CD4-positive, alpha-beta memory T cell (primary cell): ENCODE data around the gene RNF121. TPM values are rescaled to one million over a fixed set of nuclear protein-coding genes. Genes with fewer than 3 reads are reported as not detected.

ENCODE experiments used
- CTCF ChIA-PET: fragments of 350-600 bp; sonication (Branson Sonifier 250); formaldehyde crosslinking; loops from one replicate; lab custom pipeline; 2021; ENCODE audit warnings: inconsistent platforms; ENCODE audit not compliant: partially characterized antibody; lab: Charles Lee
- POLR2A ChIA-PET: fragments of 350-600 bp; sonication (Branson Sonifier 250); formaldehyde crosslinking; loops from one replicate; lab custom pipeline; 2021; ENCODE audit not compliant: partially characterized antibody; lab: Charles Lee
- DNase-seq, 5 donors: peaks; one replicate each; pipeline versions ENCODE4 v3.0.0 to v3.0.0-alpha.2; 2020 to 2022; ENCODE audit warnings: mixed read lengths in 1 of 5
- H3K27ac ChIP-seq: one replicate; pipeline ENCODE4 v1.7.0; 2013; ENCODE audit warnings: low read depth, low read length
- H3K27me3 ChIP-seq: 2 replicates; pipeline ENCODE4 v1.7.0; 2013; ENCODE audit warnings: mild to moderate bottlenecking, low read length, moderate library complexity; ENCODE audit not compliant: insufficient read depth
- H3K36me3 ChIP-seq: 2 replicates; pipeline ENCODE4 v1.7.0; 2013; ENCODE audit warnings: mild to moderate bottlenecking, low read length, moderate library complexity; ENCODE audit not compliant: insufficient read depth
- H3K4me1 ChIP-seq: 2 replicates; pipeline ENCODE4 v1.7.0; 2013; ENCODE audit warnings: mild to moderate bottlenecking, low read length, moderate library complexity; ENCODE audit not compliant: insufficient read depth
- H3K4me3 ChIP-seq, 2 donors: one replicate each; pipeline ENCODE4 v1.7.0; 2013; ENCODE audit warnings: low read length in 2 of 2, mild to moderate bottlenecking in 1 of 2
- H3K9me3 ChIP-seq, 2 donors: one replicate each; pipeline ENCODE4 v1.7.0; 2013; ENCODE audit warnings: low read length in 2 of 2, control low read depth in 1 of 2; ENCODE audit not compliant: control insufficient read depth in 1 of 2
- H3K27ac Mint-ChIP-seq, 7 donors: one replicate each; pipeline ENCODE4 v1.8.0; 2020 to 2021; ENCODE audit warnings: mixed read lengths in 7 of 7, mild to moderate bottlenecking in 6 of 7, inconsistent platforms in 3 of 7, moderate library complexity in 3 of 7
- H3K27me3 Mint-ChIP-seq, 2 donors: one replicate each; pipeline ENCODE4 v1.8.0; 2020 to 2021; ENCODE audit warnings: mixed read lengths in 2 of 2
- H3K36me3 Mint-ChIP-seq, 2 donors: one replicate each; pipeline ENCODE4 v1.8.0; 2020 to 2021; ENCODE audit warnings: mixed read lengths in 2 of 2, inconsistent platforms in 1 of 2, mild to moderate bottlenecking in 1 of 2
- H3K4me1 Mint-ChIP-seq, 4 donors: one replicate each; pipeline ENCODE4 v1.8.0; 2020 to 2021; ENCODE audit warnings: mixed read lengths in 4 of 4, mild to moderate bottlenecking in 1 of 4
- H3K4me3 Mint-ChIP-seq, 8 donors: one replicate each; pipeline ENCODE4 v1.8.0; 2020 to 2021; ENCODE audit warnings: mixed read lengths in 8 of 8, mild to moderate bottlenecking in 7 of 8, moderate library complexity in 6 of 8, inconsistent platforms in 3 of 8
- H3K9me3 Mint-ChIP-seq, 8 donors: one replicate each; pipeline ENCODE4 v1.8.0; 2020 to 2021; ENCODE audit warnings: mixed read lengths in 8 of 8, mild to moderate bottlenecking in 5 of 8, inconsistent platforms in 3 of 8, moderate library complexity in 1 of 8
- intact Hi-C: fragments of 100-400 bp; cut with micrococcal nuclease; formaldehyde crosslinking; loops from one replicate; pipeline ENCODE4 v1.15.1; 2023
- polyA plus RNA-seq, 2 donors: library from polyadenylated mRNA; unstranded; fragments of 300-500 nt; fragmentation: Illumina TruSeq; gene quantifications; one replicate each; pipeline ENCODE4 v1.2.3, GENCODE V29; 2021
- total RNA-seq, 2 experiments: library from RNA; stranded (reverse); gene quantifications; one replicate each; pipeline ENCODE4 v1.2.3, GENCODE V29; 2021

RNF121 gene
- total and polyA plus RNA-seq, 4 experiments from 2014 or later, result 7.5 to 33.0 (median 18.1) TPM

- Histone ChIP-seq H3K4me3 (no peak overlapping the region), H3K27ac (no peak overlapping the region), H3K9me3 (no peaks in the 10 kb centered on the region), H3K36me3 (peaks cover 38% of the 10 kb centered on the region), H3K4me1 (peaks cover 26% of the 10 kb centered on the region), H3K27me3 (no peaks in the 10 kb centered on the region)
- ChIA-PET CTCF (interaction anchor here (1.2 to 3.7 kb wide), 7 partner anchors 14 to 183 kb away, joined by 3 to 19 read pairs (median 6); no protein-coding TSS in a partner anchor), POLR2A (interaction anchor here (1.0 to 4.4 kb wide), 6 partner anchors 9 to 102 kb away, joined by 3 to 23 read pairs (median 4); partner anchors contain the start of gene RNF121)
- Mint-ChIP-seq H3K4me1 (peaks cover 18 to 36% (median 31%) of the 10 kb centered on the region in 4 donors), H3K9me3 (no peaks in the 10 kb centered on the region), H3K36me3 (peaks cover 23 to 57% of the 10 kb centered on the region in 2 donors), H3K27ac (peak overlapping the region in 5 of 7 donors; percentile 20 to 96 (median 57)), H3K27me3 (no peaks in the 10 kb centered on the region), H3K4me3 (peak overlapping the region in 5 of 8 donors; percentile 17 to 93 (median 38))
- intact Hi-C loops, result no loop called here
- no peak for DNase-seq
These were observed 71.5 kb downstream of the RNF121 start for GRCh38 chr11:72000202-72000867.

GRCh38 chr11:72001285-72001684, 72.4 kb downstream of the RNF121 start:
- H3K4me3 ChIP-seq, result no peak overlapping the region
- ChIA-PET POLR2A (interaction anchor here (1.0 to 4.4 kb wide), 4 partner anchors 41 to 101 kb away, joined by 3 to 23 read pairs (median 4); partner anchors contain the start of gene XNDC1N), CTCF (interaction anchor here (1.1 to 3.7 kb wide), 3 partner anchors 24 to 182 kb away, joined by 3 to 12 read pairs (median 3); no protein-coding TSS in a partner anchor)
- H3K4me1 Mint-ChIP-seq, result peaks cover 18 to 36% (median 31%) of the 10 kb centered on the region in 4 donors
- peaks cover 28 to 66% of the 10 kb centered on the region in 2 donors for H3K36me3 Mint-ChIP-seq
- H3K4me3 Mint-ChIP-seq, result no peak overlapping the region
- H3K27ac Mint-ChIP-seq, result peak overlapping the region in 2 of 7 donors; percentile 15 to 37
- no peak for DNase-seq
- no peaks in the 10 kb centered on the region for H3K27me3 Mint-ChIP-seq
- no peak overlapping the region for H3K27ac ChIP-seq
- peaks cover 47% of the 10 kb centered on the region for H3K36me3 ChIP-seq
- no peaks in the 10 kb centered on the region for H3K27me3 ChIP-seq
- no peaks in the 10 kb centered on the region for H3K9me3 Mint-ChIP-seq
- intact Hi-C loops, result no loop called here
- H3K4me1 ChIP-seq, result peaks cover 26% of the 10 kb centered on the region
- H3K9me3 ChIP-seq, result no peaks in the 10 kb centered on the region

DNA sequence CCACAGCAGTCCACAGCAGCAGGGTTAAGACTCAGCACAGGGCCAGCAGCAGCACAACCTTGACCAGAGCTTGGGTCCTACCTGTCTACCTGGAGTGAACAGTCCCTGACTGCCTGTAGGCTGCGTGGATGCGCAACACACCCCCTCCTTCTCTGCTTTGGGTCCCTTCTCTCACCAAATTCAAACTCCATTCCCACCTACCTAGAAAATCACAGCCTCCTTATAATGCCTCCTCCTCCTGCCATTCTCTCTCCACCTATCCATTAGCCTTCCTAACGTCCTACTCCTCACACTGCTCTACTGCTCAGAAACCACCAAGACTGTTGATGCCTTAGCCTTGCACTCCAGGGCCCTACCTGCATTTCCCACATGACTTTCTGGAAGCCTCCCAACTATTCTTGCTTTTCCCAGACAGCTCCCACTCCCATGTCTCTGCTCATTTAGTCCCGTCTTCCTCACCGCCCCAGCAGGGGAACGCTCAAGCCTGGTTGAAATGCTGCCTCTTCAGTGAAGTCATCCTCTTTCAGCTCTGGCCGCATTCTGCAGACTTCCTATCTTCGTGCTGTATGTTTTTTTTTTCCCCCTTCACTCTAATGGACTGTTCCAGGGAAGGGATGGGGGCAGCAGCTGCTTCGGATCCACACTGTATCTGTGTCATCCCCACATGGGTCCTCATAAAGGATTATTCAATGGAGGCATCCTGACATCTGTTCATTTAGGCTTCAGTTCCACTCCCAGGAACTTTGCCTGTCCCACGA, 73.2 kb downstream of the RNF121 start:
- intact Hi-C loops, result no loop called here
- peaks cover 18 to 36% (median 31%) of the 10 kb centered on the region in 4 donors for H3K4me1 Mint-ChIP-seq
- H3K4me3 Mint-ChIP-seq, result peak overlapping the region in 6 of 8 donors; percentile 1 to 49 (median 9)
- Histone ChIP-seq H3K9me3 (no peaks in the 10 kb centered on the region), H3K4me1 (peaks cover 26% of the 10 kb centered on the region), H3K27me3 (no peaks in the 10 kb centered on the region), H3K4me3 (no peak overlapping the region), H3K36me3 (peaks cover 55% of the 10 kb centered on the region), H3K27ac (no peak overlapping the region)
- peaks cover 34 to 73% of the 10 kb centered on the region in 2 donors for H3K36me3 Mint-ChIP-seq
- H3K9me3 Mint-ChIP-seq, result no peaks in the 10 kb centered on the region
- DNase-seq, result no peak
- peak overlapping the region in 5 of 7 donors; percentile 15 to 81 (median 24) for H3K27ac Mint-ChIP-seq
- H3K27me3 Mint-ChIP-seq, result no peaks in the 10 kb centered on the region
- ChIA-PET CTCF (interaction anchor here (1.1 to 3.7 kb wide), 3 partner anchors 23 to 182 kb away, joined by 3 to 12 read pairs (median 3); no protein-coding TSS in a partner anchor), POLR2A (interaction anchor here (1.0 to 4.4 kb wide), 2 partner anchors 40 to 74 kb away, joined by 3 to 23 read pairs; partner anchors contain the start of gene XNDC1N)

DNA sequence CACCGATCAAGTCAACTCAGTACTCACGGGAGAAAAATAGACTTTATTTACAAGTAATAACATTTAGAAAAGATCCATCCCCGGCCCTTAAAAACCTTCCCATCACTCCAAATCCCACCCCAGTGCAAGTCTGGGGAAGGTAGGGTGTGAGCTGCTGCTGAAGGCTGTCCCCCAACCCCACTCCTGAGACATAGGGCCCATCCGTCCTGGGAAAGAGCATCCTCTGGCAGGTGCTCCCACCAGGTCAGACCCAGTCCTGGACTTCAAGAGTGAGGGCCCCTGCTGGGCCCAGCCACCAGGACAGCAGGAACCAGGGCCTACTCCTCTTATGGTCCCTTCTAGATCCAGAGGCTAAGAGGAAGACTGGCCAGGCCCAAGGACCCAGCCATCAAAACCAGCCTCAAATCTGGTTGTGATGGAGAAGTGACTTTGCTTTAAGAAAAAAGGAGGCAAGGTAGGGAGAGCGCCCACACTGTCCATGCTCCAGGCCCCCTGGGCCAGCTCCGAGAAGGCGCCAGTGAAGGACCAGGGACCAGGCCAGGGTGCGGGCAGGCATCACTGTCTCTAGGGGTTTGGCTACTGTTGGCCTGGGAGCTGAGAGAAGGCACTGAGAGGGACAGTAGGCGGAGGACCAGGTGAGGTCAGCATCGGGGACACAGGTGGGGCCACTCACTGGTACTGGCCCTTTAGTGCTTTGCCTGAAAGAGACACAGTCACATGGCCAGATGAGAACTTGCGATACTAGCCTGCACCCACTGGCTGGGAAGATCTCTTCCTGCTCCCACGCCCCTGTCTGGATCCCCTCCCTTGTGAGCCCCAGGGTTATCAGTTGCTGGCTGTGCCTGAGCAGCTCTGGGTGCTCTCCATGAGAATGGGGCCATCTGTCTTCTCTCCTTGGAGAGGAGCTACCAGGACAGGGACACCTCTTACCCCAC, 74.3 kb downstream of the RNF121 start:
- H3K9me3 ChIP-seq, result no peaks in the 10 kb centered on the region
- intact Hi-C loops, result no loop called here
- no peak overlapping the region for H3K4me3 ChIP-seq
- no peak overlapping the region for H3K27ac ChIP-seq
- no peak overlapping the region for H3K4me3 Mint-ChIP-seq
- H3K36me3 Mint-ChIP-seq, result peaks cover 44 to 84% of the 10 kb centered on the region in 2 donors
- no peaks in the 10 kb centered on the region for H3K27me3 ChIP-seq
- no peaks in the 10 kb centered on the region for H3K27me3 Mint-ChIP-seq
- H3K36me3 ChIP-seq, result peaks cover 65% of the 10 kb centered on the region
- peaks cover 17 to 34% (median 29%) of the 10 kb centered on the region in 4 donors for H3K4me1 Mint-ChIP-seq
- DNase-seq, result no peak
- peak overlapping the region in 4 of 7 donors; percentile 13 to 59 (median 26) for H3K27ac Mint-ChIP-seq
- POLR2A ChIA-PET, result interaction anchor here (1.0 kb wide), 1 partner anchor 37 kb away, joined by 4 read pairs; no protein-coding TSS in a partner anchor
- CTCF ChIA-PET, result interaction anchor here (1.2 kb wide), 1 partner anchor 26 kb away, joined by 3 read pairs; no protein-coding TSS in a partner anchor
- H3K9me3 Mint-ChIP-seq, result no peaks in the 10 kb centered on the region
- H3K4me1 ChIP-seq, result peaks cover 24% of the 10 kb centered on the region

DNA sequence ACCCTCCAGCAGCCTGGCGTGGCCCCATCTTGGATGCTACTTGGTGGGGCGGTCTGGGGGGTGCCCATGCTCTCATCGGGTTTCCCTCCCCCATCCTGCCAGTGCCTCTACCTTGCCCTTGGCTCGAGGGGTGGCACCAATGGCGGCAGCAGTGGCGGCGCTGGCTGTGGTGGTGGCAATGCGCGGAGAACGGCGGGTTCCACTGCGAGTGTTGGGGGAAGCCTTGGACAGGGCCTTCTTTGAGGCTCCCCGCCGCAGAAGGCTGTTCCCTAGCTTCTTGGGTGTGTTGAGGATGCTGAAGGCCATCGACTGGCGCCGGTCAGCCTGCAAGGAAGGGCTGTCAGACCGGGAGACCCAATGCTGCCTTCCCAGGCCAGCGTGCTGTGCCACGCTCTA, 74.9 kb downstream of the RNF121 start:
- no peaks in the 10 kb centered on the region for H3K9me3 Mint-ChIP-seq
- Histone ChIP-seq H3K27ac (no peak overlapping the region), H3K27me3 (no peaks in the 10 kb centered on the region), H3K4me1 (peaks cover 18% of the 10 kb centered on the region), H3K9me3 (no peaks in the 10 kb centered on the region), H3K4me3 (no peak overlapping the region), H3K36me3 (peaks cover 72% of the 10 kb centered on the region)
- peaks cover 11 to 28% (median 23%) of the 10 kb centered on the region in 4 donors for H3K4me1 Mint-ChIP-seq
- DNase-seq, result no peak
- ChIA-PET POLR2A (interaction anchor here (1.0 kb wide), 1 partner anchor 36 kb away, joined by 4 read pairs; no protein-coding TSS in a partner anchor), CTCF (interaction anchor here (1.2 kb wide), 1 partner anchor 26 kb away, joined by 3 read pairs; no protein-coding TSS in a partner anchor)
- no peaks in the 10 kb centered on the region for H3K27me3 Mint-ChIP-seq
- peaks cover 51 to 88% of the 10 kb centered on the region in 2 donors for H3K36me3 Mint-ChIP-seq
- intact Hi-C loops, result no loop called here
- peak overlapping the region in 2 of 7 donors; percentile 31 to 59 for H3K27ac Mint-ChIP-seq
- no peak overlapping the region for H3K4me3 Mint-ChIP-seq
